Activated T-cell treated with anti-CD3 and anti-CD28 coated beads for 48 hours (primary cell): ENCODE data around the gene RBL2.
A peak's percentile ranks its signal among the peaks of the same experiment; 100 is the strongest.

Experiments
- DNase-seq: peaks from one replicate; pipeline ENCODE4 v3.0.0-alpha.2; 2020; ENCODE audit warnings: low read depth

The RBL2 gene

GRCh38 chr16:53456625-53457024 is 22.4 kb downstream of the RBL2 start:
- DNase-seq: no peak

DNA sequence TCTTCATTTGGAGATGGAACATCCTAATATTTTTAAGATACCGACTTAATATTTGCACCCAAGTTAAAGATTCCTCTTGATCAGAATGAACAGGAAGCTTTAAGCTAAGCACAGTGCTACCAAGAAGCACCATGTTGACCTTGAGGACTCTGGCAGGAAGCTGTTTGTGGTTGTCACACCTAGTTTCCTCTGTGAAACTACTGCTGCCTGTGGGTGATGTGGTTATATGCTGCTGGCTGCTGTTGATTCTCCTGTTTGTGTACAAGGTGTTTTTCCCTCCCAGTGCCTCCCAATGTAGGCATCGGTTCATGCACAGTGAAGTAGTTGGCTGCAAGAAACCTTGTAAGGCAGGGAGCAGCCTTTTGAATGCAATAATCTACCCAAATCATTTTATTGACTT is 23.4 kb downstream of the RBL2 start:
- peak; percentile 42 for DNase-seq

- no peak for DNase-seq
Measured at GRCh38 chr16:53458635-53459034, 24.4 kb downstream of the RBL2 start.

GRCh38 chr16:53465606-53466280 is 31.5 kb downstream of the RBL2 start:
- no peak for DNase-seq

DNA sequence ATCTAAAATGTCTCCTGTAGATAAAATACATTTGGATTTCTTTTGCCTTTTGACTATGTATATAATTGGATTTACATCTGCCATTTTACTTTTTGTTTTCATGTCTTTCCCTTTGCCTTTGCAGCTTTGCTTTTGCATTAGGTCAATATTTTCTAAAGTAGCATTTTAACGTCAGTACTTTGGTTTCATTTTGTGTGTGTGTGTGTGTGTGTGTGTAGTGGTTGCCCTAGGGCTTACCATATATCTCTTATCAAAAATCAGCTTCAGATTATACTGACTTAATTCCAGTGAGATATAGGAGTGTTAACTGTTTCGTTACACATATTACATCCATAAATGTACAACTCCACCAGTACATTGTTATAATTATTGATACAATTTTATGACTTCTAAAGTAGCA is 42.6 kb downstream of the RBL2 start:
- no peak for DNase-seq

GRCh38 chr16:53478965-53479364 is 44.7 kb downstream of the RBL2 start:
- DNase-seq: no peak

DNA sequence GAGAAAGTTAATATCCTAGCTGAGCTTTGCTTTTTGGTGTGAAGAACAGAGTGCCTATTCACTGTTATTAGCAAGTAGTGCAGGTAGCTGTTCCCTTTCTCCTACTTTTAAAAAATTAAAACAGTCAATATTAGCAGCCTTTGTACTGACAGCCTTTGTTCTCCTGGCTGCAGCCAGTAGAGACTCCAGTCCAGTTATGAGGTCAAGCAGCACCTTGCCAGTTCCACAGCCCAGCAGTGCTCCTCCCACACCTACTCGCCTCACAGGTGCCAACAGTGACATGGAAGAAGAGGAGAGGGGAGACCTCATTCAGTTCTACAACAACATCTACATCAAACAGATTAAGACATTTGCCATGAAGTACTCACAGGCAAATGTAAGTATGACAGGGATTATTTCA is 46.1 kb downstream of the RBL2 start:
- DNase-seq: no peak

GRCh38 chr16:53482123-53482522 is 47.9 kb downstream of the RBL2 start:
- no peak for DNase-seq

DNA sequence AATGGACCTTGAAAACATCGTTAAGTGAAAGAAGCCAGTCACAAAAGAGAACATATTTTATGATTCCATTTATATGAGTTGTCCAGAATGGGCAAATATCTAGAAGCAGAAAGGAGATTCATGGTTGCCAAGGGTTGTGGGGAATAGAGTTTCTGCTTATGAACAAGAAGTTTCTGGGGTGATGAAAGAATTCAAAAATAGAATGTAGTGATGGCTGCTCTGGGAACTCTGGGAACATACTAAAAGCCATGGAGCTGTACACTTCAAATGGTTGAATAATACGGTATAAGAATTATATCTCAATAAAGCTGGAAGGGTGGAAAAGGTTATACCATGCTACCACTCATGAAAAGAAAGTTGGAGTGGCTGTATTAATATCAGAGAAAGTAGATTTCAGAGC is 50.3 kb downstream of the RBL2 start:
- no peak for DNase-seq

- DNase-seq: no peak
Measured at GRCh38 chr16:53486230-53486629, 52.0 kb downstream of the RBL2 start.

GRCh38 chr16:53489755-53490154 is 55.5 kb downstream of the RBL2 start:
- DNase-seq: no peak

DNA sequence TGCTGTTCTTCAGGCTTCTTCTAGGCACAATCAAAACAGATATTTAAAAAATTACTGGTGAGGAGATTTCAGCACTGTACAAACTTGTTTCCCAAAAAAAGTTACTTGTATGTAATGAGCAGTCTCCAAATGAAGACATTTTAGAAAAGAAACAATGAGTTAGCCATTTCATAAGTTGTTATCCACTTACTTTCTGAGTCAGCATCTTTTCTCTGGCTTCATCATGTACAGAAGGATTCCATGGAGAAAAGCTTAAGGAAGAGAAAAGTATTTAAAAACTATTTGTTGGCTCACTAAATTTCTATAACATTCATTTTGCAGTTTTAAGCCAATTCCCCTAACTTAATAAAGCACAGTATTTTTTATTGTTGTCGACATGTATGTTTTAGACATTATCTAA is 58.2 kb downstream of the RBL2 start:
- DNase-seq: no peak

GRCh38 chr16:53494636-53495035 is 60.4 kb downstream of the RBL2 start:
- DNase-seq: no peak

- no peak for DNase-seq
Measured at GRCh38 chr16:53495325-53495724, 61.1 kb downstream of the RBL2 start.

DNA sequence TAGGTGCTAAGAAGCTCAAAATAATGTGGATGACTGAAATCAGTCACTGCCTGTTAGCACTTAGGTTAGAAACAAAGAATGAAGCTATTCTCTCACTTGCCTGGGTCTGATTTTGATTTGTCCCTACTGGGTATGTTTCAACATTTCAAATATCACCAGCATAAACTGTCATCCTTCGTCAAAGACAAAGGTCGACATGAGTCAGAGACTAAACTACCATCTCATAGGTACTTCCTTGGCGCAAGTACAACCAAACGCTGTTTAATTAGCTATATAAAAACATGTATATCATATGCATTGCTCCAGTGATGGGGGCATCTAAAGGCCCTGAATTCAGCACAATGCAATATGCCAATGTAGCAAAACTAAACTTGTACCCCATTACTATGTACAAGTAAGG is 64.7 kb downstream of the RBL2 start:
- no peak for DNase-seq

DNA sequence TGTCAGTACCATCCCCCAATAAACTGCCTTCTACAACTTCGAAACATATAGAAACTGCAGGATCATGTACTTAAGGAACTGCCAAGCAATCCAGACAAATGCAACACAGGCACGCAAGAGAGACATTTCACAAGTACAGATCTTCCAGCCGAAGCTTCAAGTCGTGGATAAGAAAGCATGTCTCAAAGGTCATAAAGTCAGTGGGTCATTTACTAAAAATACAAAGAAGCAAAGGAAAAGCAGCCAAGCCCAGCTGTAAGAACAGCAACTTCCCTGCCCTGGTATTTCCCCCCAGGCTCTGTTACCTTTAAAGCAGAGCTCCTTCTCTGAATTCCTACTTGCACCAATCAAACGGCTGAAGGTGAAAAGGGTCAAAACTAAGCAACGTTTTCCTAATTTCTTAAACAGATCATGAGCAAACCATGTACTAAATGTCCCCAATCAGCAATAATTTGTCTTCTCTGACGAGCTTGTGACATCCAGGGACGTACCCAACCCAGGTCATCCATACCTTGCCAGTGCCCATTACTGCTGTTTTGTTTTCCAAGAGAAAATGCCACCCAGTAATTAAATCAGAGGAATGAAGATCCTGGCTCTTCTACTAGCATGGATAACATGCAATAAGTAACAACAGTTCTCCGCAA is 67.1 kb downstream of the RBL2 start:
- DNase-seq: no peak

- DNase-seq: peak; percentile 11
Measured at GRCh38 chr16:53502331-53503269, 68.3 kb downstream of the RBL2 start, which contains the start of gene AKTIP. TSS of gene AKTIP (minus strand) at chr16:53503209. CDS start at chr16:53500259, 2,950 bp downstream.

GRCh38 chr16:53503270-53503923 is 69.1 kb downstream of the RBL2 start:
- peak; percentile 99 for DNase-seq

DNA sequence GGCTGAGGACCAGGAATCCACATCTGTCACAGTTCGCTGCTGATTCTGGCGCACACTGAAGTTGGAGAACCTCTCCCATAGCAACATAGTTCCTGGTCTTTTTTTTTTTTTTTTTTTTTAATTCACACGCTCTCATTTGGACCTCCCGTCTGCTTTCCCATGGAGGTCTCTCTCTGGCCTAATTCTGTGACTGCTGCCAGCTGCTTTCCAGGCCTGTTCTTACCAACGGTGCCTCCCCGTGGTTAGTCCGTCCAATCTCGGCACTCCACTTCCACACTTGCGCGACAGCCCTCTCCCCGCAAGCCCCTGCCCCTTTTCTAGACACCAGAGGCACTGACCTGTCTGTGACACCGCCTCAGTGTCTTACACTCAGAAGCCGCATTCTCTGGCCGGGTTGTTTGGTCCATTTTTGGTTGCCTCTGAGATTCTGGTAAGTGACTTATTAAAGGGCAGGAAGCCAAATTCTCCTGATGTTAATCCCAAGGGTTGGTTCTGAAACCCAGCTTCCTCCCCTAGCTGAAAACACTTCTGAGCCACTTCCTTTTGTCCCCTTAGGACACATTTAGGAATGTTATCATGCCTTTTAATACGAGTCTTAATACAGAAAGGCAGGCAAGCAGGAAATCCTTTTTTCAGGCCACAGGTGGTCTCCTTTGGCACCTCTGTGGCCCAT is 69.9 kb downstream of the RBL2 start:
- DNase-seq: peak; percentile 19

- no peak for DNase-seq
Measured at GRCh38 chr16:53504665-53505064, 70.4 kb downstream of the RBL2 start.

DNA sequence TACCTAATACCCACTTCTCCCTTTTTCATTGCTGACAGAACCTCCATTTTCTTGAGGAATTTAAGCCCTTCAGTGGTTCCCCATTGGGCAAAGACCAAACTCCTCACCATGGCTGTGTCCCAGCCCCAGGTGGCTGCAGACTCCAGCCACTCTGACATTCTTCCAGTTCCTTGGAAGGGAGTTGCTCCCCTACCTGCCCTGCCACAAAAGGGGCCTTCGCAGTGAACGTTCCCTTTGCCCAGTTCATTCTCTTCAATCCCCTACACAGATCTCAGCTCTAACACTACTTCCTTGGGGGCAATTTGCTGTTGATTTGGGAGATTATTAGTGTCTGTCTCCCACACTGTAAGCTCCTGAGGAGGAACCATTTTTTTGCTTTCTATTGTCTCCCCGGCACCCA is 72.0 kb downstream of the RBL2 start:
- DNase-seq: no peak
